Measurements from ENCODE around the gene AQP1. TPM values are rescaled to one million over a fixed set of nuclear protein-coding genes. Genes with fewer than 3 reads are reported as not detected.

AQP1 gene
- total and polyA plus RNA-seq, 10 of the 15 experiments (the other 5 are each of a cell fraction or from before 2014, with no cell fraction given) = 0.03 to 0.64 TPM; not detected in 8

GRCh38 chr7:30912021-30912730 is 523 bp downstream of the AQP1 start (continued):
- TF ChIP-seq USF2 (IDR thresholded peaks at IDR 0.05; ENCODE audit: borderline replicate concordance, low read depth, low read length) = no peak
- TF ChIP-seq ZNF687 (IDR thresholded peaks at IDR 0.05) = no peak
- TF ChIP-seq ATF7 (IDR thresholded peaks at IDR 0.05; ENCODE audit: low read depth) = no peak
- TF ChIP-seq MEF2B (IDR thresholded peaks at IDR 0.05; ENCODE audit: partially characterized antibody, poor library complexity, severe bottlenecking) = no peak
- TF ChIP-seq PAX8 (IDR thresholded peaks at IDR 0.05) = no peak
- no peak for TF ChIP-seq MAX (IDR thresholded peaks at IDR 0.05; ENCODE audit: low read depth, low read length)

GRCh38 chr7:30912731-30912985 is 1.0 kb downstream of the AQP1 start:
- no peaks in the 10 kb centered on the region for H3K27me3 ChIP-seq (replicated peaks in 1 of 2; ENCODE audit: control insufficient read depth in 2 of 2, insufficient read depth in 2 of 2, low read length in 1 of 2)
- no peak overlapping the region for H2AFZ ChIP-seq (ENCODE audit: control insufficient read depth, low read depth, low read length)
- no peak overlapping the region for H3K4me2 ChIP-seq (ENCODE audit: control insufficient read depth, insufficient read depth)

More at GRCh38 chr7:30912731-30912985, 1.0 kb downstream of the AQP1 start:
- Histone ChIP-seq H3K36me3 (ENCODE audit: control insufficient read depth in 2 of 2, insufficient read depth in 2 of 2, low read length in 1 of 2) (no peaks in the 10 kb centered on the region), H3K27ac (ENCODE audit: control insufficient read depth, insufficient read depth) (no peak overlapping the region), H4K20me1 (ENCODE audit: control insufficient read depth, insufficient read depth) (no peaks in the 10 kb centered on the region), H3K4me3 (no peak overlapping the region), H3K4me1 (ENCODE audit: control insufficient read depth, insufficient read depth, low read length) (no peaks in the 10 kb centered on the region), H3K9ac (ENCODE audit: control insufficient read depth, insufficient read depth, low read length) (no peak overlapping the region), H3K79me2 (ENCODE audit: control insufficient read depth, insufficient read depth, low read length) (no peaks in the 10 kb centered on the region), H3K9me3 (replicated peaks; ENCODE audit: control insufficient read depth, insufficient read depth, low read length) (no peaks in the 10 kb centered on the region)
- no TSS peak for BruUV-seq (replicated peaks)
- no peak for TF ChIP-seq HCFC1 (IDR thresholded peaks at IDR 0.05; ENCODE audit: low read length)
- ChIA-PET RAD21 (ENCODE audit: unreplicated experiment) (no interaction called here), SMC1A (ENCODE audit: uncharacterized antibody, unreplicated experiment) (no interaction called here), POLR2A (no interaction called here), CTCF (interaction anchor here (1.0 kb wide), 1 partner anchor 210 kb away, joined by 4 read pairs; no protein-coding TSS in a partner anchor)
- 40% methylated on average over 2 of the region's 2 CpGs for WGBS (ENCODE audit: insufficient coverage, insufficient replicate concordance, low lambda C conversion rate, missing lambda C conversion rate)
- ATAC-seq = no peak
- in situ Hi-C loops (cut with MboI) (no loop called here), intact Hi-C loops (cut with micrococcal nuclease; ENCODE audit: unreplicated experiment) (no loop called here)
- no peak for DNase-seq (ENCODE audit: low read depth, low spot score)
- no peak for FAIRE-seq
